Mucosa of descending colon (tissue), 3 donors: ENCODE results near the gene MYH16. TPM values are rescaled to one million over a fixed set of nuclear protein-coding genes. Genes with fewer than 3 reads are reported as not detected.

ENCODE experiments used
- ATAC-seq: fragments of 200-7000 bp; cut with Tn5 transposase; one replicate; pipeline ENCODE4 v1.9.1; 2020; ENCODE audit warnings: mild to moderate bottlenecking, moderate library complexity
- DNase-seq, 3 donors: peaks; one replicate each; pipeline ENCODE4 v3.0.0-alpha.2; 2020
- H3K36me3 ChIP-seq: fragments of 200-600 bp; one replicate; pipeline ENCODE4 v1.8.0; 2021; ENCODE audit warnings: low read depth, mild to moderate bottlenecking
- H3K4me1 ChIP-seq: fragments of 200-600 bp; one replicate; pipeline ENCODE4 v1.8.0; 2021; ENCODE audit warnings: low read depth, mild to moderate bottlenecking
- H3K4me3 ChIP-seq: fragments of 200-600 bp; one replicate; pipeline ENCODE4 v1.8.0; 2021; ENCODE audit warnings: mild to moderate bottlenecking
- H3K9me3 ChIP-seq: fragments of 200-600 bp; one replicate; pipeline ENCODE4 v1.8.0; 2021; ENCODE audit warnings: mild to moderate bottlenecking
- CTCF ChIP-seq: fragments of 200-600 bp; IDR thresholded peaks from one replicate; pipeline ENCODE4 v1.8.0; 2022; ENCODE audit warnings: antibody characterized with exemption, mild to moderate bottlenecking
- intact Hi-C, 2 donors: fragments of 100-400 bp; cut with DNase I in 1 of 2; cut with micrococcal nuclease in 1 of 2; formaldehyde crosslinking; loops; one replicate each; pipeline versions ENCODE4 v1.11.0 to v1.11.1; 2022; cut with DNase I, micrococcal nuclease
- total RNA-seq, 3 donors: library from RNA; stranded (reverse); fragmentation: NEBNext Ultra II Directional in 2 of 3; extraction: Animal tissue kit (Norgen Biotek cat#: 25700) in 2 of 3; gene quantifications; one replicate each; pipeline versions ENCODE4 v1.2.1 to v1.2.4, GENCODE V29; 2021 to 2023
- donor health status: DM: no; HTN: no; CAD: no; lungs with moderate emphysema.
- donor health status: DM: no; HTN: no; CAD: no.
- donor health status: DM: no; HTN: yes; CAD: no.

Gene MYH16
- total RNA-seq, 3 donors from 2014 or later = not detected

- peaks cover 6% of the 10 kb centered on the region for H3K9me3 ChIP-seq
- H3K36me3 ChIP-seq = no peaks in the 10 kb centered on the region
- no peak for TF ChIP-seq CTCF
- no peak overlapping the region for H3K4me3 ChIP-seq
- intact Hi-C loops = loop anchor here in 1 of 2 donors (5.0 kb wide), 1 partner anchor 268 kb away; no protein-coding TSS in a partner anchor
- peaks cover 7% of the 10 kb centered on the region for H3K4me1 ChIP-seq
- ATAC-seq = no peak
- DNase-seq = no peak
Measured at GRCh38 chr7:99310004-99310403, 37.4 kb downstream of the MYH16 start.

- Histone ChIP-seq H3K9me3 (peaks cover 6% of the 10 kb centered on the region), H3K36me3 (no peaks in the 10 kb centered on the region), H3K4me1 (peaks cover 7% of the 10 kb centered on the region), H3K4me3 (no peak overlapping the region)
- ATAC-seq (no peak), DNase-seq (no peak)
- intact Hi-C loops = loop anchor here in 1 of 2 donors (5.0 kb wide), 1 partner anchor 269 kb away; no protein-coding TSS in a partner anchor
- TF ChIP-seq CTCF = no peak
Measured at GRCh38 chr7:99311702-99312101, 39.1 kb downstream of the MYH16 start.

- intact Hi-C loops = loop anchor here in 1 of 2 donors (5.0 kb wide), 1 partner anchor 270 kb away; no protein-coding TSS in a partner anchor
- no peak overlapping the region for H3K4me3 ChIP-seq
- DNase-seq = peak in 2 of 3 donors; percentile 73 to 92
- peak; percentile 78 for ATAC-seq
- H3K36me3 ChIP-seq = no peaks in the 10 kb centered on the region
- peaks cover 6% of the 10 kb centered on the region for H3K9me3 ChIP-seq
- peaks cover 7% of the 10 kb centered on the region for H3K4me1 ChIP-seq
- peak; percentile 64 for TF ChIP-seq CTCF
Measured at GRCh38 chr7:99312316-99313203, 39.9 kb downstream of the MYH16 start.

- no peak overlapping the region for H3K4me3 ChIP-seq
- intact Hi-C loops = loop anchor here in 1 of 2 donors (5.0 kb wide), 1 partner anchor 271 kb away; no protein-coding TSS in a partner anchor
- peaks cover 6% of the 10 kb centered on the region for H3K9me3 ChIP-seq
- no peaks in the 10 kb centered on the region for H3K36me3 ChIP-seq
- DNase-seq (no peak), ATAC-seq (no peak)
- peaks cover 7% of the 10 kb centered on the region for H3K4me1 ChIP-seq
- TF ChIP-seq CTCF = no peak
Measured at GRCh38 chr7:99313204-99313573, 40.5 kb downstream of the MYH16 start.

GRCh38 chr7:99314504-99314903 lies 41.9 kb downstream of the MYH16 start:
- no peak overlapping the region for H3K4me3 ChIP-seq
- H3K36me3 ChIP-seq = no peaks in the 10 kb centered on the region
- peaks cover 6% of the 10 kb centered on the region for H3K9me3 ChIP-seq
- ATAC-seq (peak; percentile 98), DNase-seq (peak; percentile 82 to 87 (median 83))
- intact Hi-C loops = loop anchor here in 1 of 2 donors (5.0 kb wide), 1 partner anchor 272 kb away; no protein-coding TSS in a partner anchor
- peaks cover 7% of the 10 kb centered on the region for H3K4me1 ChIP-seq
- no peak for TF ChIP-seq CTCF
